ENCODE measurements around the gene DNAJC8.

DNAJC8 gene, protein sequence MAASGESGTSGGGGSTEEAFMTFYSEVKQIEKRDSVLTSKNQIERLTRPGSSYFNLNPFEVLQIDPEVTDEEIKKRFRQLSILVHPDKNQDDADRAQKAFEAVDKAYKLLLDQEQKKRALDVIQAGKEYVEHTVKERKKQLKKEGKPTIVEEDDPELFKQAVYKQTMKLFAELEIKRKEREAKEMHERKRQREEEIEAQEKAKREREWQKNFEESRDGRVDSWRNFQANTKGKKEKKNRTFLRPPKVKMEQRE

GRCh38 chr1:28232558-28233263 is at the start of gene DNAJC8:
Gene DNAJC8 (minus strand): TSS chr1:28233029. CDS start chr1:28232998, 31 bp downstream.
- DNase-seq = peak; percentile 96

DNA sequence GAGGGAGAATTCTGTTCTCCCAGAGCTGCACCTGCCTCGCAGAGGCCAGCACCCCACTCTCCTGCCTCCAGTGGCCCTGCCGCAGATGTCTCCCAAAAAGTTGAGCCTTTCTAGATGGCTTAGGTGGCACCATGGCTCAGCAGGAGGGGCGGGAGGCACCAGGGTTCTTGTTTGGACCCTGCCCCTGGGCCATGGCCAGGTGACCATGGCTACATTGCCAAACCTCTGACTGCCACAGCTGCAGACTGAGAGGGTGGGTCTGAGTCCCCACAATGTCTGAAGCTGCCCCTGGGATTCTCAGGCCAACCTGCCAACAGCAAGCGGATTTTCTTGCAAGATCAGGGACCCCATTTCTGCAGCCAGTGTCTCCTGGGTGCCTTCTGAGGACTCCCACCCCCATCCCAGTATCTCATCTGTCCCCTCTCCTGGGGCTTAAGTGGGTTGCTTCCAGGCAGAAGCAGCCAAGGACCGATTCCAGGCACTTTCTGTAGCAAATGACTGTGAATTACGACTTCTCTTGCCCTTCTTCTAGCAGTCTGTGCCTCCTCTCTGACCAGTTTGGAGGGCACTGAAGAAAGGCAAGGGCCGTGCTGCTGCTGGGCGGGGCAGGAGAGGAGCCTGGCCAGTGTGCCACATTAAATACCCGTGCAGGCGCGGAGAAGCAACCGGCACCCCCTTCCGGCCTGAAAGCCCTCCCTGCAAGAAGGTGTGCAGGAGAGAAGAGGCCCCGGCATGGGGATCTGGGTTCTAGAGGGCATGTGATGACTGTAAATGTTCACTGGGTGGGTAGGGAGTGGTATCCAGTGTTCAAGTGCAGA is 49.0 kb upstream of the DNAJC8 start:
- no peak for DNase-seq

GRCh38 chr1:28280977-28281381 is 48.1 kb upstream of the DNAJC8 start:
- DNase-seq = no peak

DNA sequence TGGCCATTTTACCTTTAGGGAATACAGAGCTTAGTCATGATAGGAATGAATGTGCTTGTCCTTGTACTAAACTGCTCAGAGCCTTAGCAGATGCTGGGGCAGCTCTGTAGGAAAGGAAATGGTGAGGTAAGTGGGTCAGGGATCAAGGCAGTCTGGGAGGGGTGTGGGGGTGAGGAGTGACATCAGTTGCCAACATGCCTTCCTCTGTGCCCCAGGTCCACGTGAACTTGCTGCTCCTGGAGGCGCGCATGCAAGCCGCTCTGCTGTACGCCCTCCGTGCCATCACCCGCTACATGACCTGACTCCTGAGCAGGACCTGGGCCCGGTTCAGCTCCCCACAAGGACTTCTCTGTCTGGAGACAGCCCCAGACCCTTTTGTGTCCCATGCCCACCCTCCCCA is 47.7 kb upstream of the DNAJC8 start:
- no peak for DNase-seq

- no peak for DNase-seq
These were observed 46.9 kb upstream of the DNAJC8 start for GRCh38 chr1:28279721-28280120.

DNA sequence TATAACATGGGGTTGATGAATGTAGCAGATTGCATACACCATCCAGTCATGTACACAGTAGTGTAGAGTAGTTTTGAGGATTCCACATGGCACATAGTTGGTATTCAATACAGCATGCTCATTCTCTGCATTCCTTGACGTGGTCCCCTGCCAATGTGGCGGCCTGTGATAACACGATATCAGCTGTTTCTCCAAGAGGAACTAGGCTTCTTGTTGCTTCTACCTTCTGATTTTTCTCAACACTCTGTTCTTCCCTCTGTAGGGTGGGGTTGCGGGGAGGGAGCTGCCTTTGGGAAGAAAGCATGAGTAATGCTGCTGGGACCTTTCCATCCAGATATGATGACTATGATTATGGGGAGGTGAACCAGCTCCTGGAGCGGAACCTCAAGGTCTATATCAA is 45.9 kb upstream of the DNAJC8 start:
- DNase-seq = no peak

DNA sequence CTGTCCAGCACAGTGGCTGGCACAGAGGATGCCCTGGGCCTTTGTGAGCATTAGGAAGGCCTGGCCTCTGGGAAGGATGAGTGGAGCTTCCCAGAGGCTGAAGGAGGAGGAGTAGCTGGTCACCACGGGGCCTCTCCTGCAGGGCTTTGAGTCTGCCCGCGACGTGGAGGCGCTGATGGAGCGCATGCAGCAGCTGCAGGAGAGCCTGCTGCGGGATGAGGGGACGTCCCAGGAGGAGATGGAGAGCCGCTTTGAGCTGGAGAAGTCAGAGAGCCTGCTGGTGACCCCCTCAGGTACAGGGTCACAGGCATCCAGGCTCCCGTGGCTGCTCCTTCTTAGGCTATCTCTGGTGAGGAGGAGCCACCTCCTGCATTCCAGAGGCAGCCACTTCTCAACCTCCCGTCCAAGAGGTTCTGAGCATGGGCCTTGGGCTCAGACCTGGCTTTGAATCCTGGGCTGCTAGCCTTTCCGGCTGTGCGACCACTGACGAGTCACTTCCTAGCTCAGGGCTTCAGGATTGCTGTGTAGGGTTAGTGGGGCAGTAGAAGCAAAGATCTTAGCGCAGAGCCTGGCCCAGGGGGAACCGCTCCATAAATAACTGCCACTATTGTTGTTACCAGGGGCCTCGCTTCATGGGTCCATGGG is 40.5 kb upstream of the DNAJC8 start:
- no peak for DNase-seq

- DNase-seq = no peak
These were observed 39.5 kb upstream of the DNAJC8 start for GRCh38 chr1:28272215-28272852.

DNA sequence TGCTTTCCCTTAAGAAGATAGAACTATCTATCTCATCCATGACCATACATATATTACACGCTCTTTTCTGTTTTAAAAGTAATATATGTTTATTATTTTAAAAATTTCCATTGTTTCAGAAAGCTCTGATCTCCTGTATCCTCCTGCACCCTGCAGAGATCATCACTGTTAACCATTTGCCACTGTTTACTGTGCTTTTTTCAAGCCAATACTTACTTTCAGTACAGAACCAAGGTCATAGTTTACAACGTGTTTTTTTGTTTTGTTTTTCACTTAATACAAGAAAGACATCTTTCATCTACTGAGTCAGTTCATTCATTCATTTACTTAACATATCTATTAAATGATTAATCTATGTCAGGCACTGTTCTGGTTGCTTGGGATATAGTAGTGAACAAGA is 36.7 kb upstream of the DNAJC8 start:
- no peak for DNase-seq

DNA sequence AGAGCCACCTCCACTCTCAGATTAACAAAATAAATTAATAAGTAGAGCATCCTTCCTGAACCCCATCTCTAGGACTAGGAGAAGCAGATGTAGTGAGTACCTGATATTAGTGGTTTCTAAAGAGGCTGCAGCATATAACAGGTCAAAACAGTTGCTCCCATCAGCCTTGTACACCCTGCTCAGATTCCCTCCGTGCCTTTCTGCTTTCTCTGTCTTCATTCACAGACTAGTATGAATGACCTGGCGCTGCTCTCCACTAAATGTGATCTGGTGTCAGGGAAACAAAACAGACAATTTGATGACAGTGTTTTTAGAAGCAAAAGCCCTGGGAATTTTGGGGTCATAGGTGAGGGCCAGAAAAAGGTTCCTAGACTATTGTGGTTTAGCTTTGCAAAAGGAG is 34.8 kb upstream of the DNAJC8 start:
- DNase-seq = no peak

DNA sequence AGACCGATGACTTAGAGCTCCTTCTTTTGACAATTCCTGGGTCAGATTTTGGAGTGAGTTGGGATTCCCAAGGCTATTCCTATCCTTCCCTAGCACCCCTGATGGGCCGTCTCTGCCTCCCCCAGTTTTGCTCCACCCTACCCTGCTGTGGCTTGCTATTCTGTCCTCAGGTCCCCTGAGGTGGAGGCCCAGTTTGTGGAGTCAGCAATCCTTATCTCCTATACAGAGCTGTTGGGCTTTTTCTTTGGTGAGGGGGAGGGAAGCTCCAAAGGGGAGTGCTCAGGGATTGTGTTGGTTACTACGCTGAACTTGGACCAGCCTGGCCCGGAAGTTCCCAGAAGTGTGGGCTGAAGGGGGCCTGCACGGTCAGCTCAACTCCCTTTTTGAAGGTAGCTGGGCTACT is 34.1 kb upstream of the DNAJC8 start:
- DNase-seq = no peak

DNA sequence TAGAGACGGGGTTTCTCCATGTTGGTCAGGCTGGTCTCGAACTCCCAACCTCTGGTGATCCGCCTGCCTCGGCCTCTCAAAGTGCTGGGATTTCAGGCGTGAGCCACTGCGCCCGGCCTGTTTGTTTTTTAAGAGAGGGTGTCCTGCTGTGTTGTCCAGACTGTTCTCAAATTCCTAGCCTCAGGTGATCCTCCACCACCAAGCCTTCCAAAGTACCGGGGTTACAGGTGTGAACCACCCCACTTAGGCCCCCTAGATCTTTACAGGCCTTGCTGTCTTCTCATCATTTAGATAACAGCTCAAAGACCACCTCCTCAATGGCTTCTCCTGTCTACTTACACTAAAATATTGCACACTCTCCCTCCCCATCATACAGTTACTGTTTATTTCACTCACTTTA is 32.7 kb upstream of the DNAJC8 start:
- DNase-seq = no peak

- DNase-seq = no peak
These were observed 32.1 kb upstream of the DNAJC8 start for GRCh38 chr1:28264897-28265296.

DNA sequence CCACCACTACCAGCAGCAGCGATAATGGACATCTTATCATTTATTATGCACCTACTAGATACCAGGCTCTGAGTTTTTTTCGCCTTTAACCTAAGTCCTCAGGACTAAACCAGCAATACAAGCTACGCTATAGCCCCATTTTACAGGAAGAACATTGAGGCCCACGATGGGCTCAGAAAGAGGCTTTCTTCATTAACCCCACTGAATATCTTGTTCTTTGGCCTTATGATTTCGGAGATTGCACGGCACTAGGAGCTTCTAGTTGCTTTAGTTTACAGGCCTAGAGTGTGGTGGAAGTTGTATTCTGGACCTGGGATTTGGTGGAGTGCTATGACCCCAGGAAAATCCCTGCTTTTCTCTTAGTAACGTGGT is 28.0 kb upstream of the DNAJC8 start:
- DNase-seq = no peak

- DNase-seq = peak; percentile 91
These were observed 27.3 kb upstream of the DNAJC8 start for GRCh38 chr1:28259934-28260802.

DNA sequence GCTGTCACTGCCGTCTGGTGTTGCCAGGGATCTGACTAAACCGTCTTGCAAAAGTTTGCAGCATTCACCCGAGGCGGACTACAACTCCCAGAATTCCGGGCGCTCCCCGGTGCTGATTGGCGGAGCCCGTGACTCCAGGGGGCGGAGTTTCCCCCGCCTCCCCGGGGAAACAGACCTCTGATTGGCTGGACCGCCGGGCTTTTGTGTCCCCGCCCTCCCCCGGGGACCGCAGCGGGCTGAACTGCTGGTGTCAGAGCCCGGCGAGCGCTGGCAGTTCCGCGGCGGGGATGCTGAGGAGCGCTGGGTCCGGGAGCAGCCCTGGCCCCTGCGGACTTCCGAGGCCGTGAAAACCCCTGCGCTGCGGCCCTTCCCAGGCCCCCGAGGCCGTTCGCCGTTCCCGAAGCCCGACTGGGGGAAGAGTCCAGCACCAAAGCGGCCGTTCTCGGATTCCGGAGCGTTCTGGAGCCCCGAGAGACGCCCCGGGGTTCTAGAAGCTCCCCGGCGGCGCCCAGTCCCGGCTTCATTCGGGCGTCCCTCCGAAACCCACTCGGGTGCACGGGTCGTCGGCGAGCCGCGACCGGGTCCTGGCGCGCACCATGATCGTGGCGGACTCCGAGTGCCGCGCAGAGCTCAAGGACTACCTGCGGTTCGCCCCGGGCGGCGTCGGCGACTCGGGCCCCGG is 26.6 kb upstream of the DNAJC8 start, which contains the start of gene SESN2:
SESN2 (plus strand) TSS at position 267 of the 682 bp plus-strand sequence; CDS start at position 597, 330 bp downstream.
- DNase-seq = peak; percentile 99

- no peak for DNase-seq
These were observed 25.9 kb upstream of the DNAJC8 start for GRCh38 chr1:28258628-28259251.

DNA sequence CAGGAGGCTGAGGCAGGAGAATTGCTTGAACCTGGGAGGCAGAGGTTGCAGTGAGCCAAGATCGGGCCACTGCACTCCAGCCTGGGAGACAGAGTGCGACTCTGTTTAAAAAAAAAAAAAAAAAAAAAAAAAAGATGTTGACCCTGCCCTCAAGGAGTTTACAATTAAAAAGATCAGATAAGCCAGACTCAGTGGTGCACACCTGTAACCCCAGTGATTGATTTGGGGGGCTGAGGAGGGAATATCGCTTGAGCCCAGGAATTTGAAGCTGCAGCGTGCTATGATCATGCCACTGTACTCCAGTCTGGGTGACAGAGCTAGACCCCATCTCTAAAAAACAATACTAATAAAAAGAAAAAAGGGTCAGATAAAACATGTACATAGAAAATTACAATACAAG is 24.9 kb upstream of the DNAJC8 start:
- no peak for DNase-seq

GRCh38 chr1:28256197-28256827 is 23.5 kb upstream of the DNAJC8 start:
- no peak for DNase-seq

GRCh38 chr1:28249866-28250295 is 17.1 kb upstream of the DNAJC8 start:
- DNase-seq = no peak
